Neuron (in vitro differentiated cells): Measurements from ENCODE around the gene PDGFB.

Experiments used
- H2AFZ ChIP-seq: one replicate; pipeline ENCODE4 v1.6.1; 2013; ENCODE audit warnings: low read depth, mild to moderate bottlenecking, inconsistent platforms, low read length, moderate library complexity
- H3K27me3 ChIP-seq: one replicate; pipeline ENCODE4 v1.6.1; 2013; ENCODE audit warnings: low read length; ENCODE audit not compliant: insufficient read depth
- H3K36me3 ChIP-seq: one replicate; pipeline ENCODE4 v1.6.1; 2013; ENCODE audit warnings: low read length; ENCODE audit not compliant: insufficient read depth
- H3K4me1 ChIP-seq: one replicate; pipeline ENCODE4 v1.6.1; 2013; ENCODE audit warnings: low read length; ENCODE audit not compliant: insufficient read depth
- H3K4me3 ChIP-seq: 2 replicates; pipeline ENCODE4 v1.5.1; 2013; ENCODE audit warnings: mild to moderate bottlenecking, low read length, moderate library complexity
- H3K9me3 ChIP-seq: one replicate; pipeline ENCODE4 v1.6.1; 2013; ENCODE audit warnings: low read length

PDGFB gene

GRCh38 chr22:39205344-39206021 is 39.3 kb downstream of the PDGFB start:
- Histone ChIP-seq H3K4me1 (no peaks in the 10 kb centered on the region), H3K36me3 (no peaks in the 10 kb centered on the region), H3K4me3 (no peak overlapping the region), H3K27me3 (no peaks in the 10 kb centered on the region), H3K9me3 (no peaks in the 10 kb centered on the region), H2AFZ (no peak overlapping the region)

DNA sequence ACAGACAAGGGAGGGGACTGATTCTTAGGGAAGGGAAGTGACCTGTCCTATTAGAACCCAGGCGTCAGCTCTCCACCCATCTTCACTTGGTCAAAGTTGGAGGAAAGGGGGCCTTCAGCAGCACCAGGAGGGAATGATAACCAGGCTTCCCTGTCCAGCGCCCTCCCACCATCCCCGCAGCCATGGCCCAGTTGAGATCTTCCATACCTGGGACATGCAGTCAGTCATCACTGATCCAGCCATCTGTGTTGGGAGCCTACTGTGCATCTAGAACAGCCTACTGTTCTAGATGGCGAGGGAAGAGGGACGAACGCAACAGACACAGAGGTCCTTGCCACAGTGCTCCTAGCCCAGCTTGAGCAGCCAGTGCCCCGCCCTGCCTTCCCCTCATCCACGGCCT is 40.6 kb downstream of the PDGFB start:
- no peaks in the 10 kb centered on the region for H3K36me3 ChIP-seq
- H3K9me3 ChIP-seq: no peaks in the 10 kb centered on the region
- H2AFZ ChIP-seq: no peak overlapping the region
- H3K4me3 ChIP-seq: no peak overlapping the region
- H3K27me3 ChIP-seq: no peaks in the 10 kb centered on the region
- no peaks in the 10 kb centered on the region for H3K4me1 ChIP-seq

DNA sequence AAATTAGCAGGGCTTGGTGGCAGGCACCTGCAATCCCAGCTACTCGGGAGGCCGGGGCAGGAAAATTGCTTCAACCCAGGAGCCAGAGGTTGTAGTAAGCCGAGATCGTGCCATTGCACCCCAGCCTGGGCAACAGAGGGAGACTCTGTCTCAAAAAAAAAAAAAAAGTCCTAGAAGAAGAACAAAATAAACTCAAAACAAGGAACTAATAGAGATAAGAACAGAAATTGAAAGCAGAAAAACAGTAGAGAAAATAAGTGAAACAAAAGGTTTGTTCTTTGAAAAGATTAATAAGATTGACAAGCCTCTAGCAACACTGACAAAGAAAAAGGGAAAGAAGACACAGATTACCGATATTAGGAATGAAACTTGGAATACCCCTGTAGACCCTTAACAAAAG is 47.2 kb downstream of the PDGFB start:
- Histone ChIP-seq H3K9me3 (no peaks in the 10 kb centered on the region), H3K36me3 (no peaks in the 10 kb centered on the region), H2AFZ (no peak overlapping the region), H3K4me3 (no peak overlapping the region), H3K27me3 (no peaks in the 10 kb centered on the region), H3K4me1 (no peaks in the 10 kb centered on the region)

DNA sequence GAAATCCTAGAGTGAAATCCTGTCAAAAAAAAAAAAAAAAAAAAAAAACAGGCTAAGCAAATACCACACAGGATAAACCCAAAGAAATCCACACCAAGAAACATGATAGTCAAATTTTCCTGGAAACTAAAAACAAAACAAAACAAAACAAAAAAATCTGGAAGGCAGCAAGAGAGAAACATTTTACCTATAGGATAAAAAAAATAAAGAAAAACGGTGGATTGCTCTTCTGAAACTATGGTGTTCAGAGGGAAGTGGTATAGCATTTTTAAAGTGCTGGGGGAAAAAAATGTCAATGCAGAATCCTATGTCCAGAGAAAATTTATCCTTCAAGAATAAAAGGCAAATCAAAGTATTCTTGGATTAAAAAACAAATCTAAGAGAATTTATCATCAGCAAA is 50.7 kb downstream of the PDGFB start:
- Histone ChIP-seq H3K9me3 (no peaks in the 10 kb centered on the region), H3K36me3 (no peaks in the 10 kb centered on the region), H3K4me1 (no peaks in the 10 kb centered on the region), H3K27me3 (no peaks in the 10 kb centered on the region), H2AFZ (no peak overlapping the region), H3K4me3 (no peak overlapping the region)

DNA sequence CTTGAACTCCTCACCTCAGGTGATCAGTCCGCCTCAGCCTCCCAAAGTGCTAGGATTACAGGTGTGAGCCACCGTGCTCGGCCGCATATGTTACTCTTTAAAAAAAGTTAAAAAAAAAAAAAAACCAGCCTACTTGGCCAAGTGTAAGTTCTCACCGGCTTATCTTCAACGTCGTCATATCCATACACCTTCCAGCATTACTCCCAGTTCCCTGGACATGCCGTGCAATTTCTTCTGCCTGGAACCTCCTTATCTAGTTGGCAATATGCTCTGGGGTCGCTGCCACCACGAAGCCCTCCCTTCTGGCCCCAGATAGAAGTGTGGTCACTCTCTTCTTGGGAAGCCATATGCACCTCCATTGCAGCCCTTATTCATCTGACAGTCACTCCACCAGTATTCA is 56.0 kb downstream of the PDGFB start:
- Histone ChIP-seq H3K4me3 (no peak overlapping the region), H3K9me3 (no peaks in the 10 kb centered on the region), H2AFZ (no peak overlapping the region), H3K4me1 (peaks cover 12% of the 10 kb centered on the region), H3K27me3 (no peaks in the 10 kb centered on the region), H3K36me3 (no peaks in the 10 kb centered on the region)

GRCh38 chr22:39185601-39186012 is 59.2 kb downstream of the PDGFB start:
- Histone ChIP-seq H3K27me3 (no peaks in the 10 kb centered on the region), H3K9me3 (peaks cover 2% of the 10 kb centered on the region), H3K36me3 (no peaks in the 10 kb centered on the region), H3K4me3 (no peak overlapping the region), H2AFZ (no peak overlapping the region), H3K4me1 (peaks cover 12% of the 10 kb centered on the region)

DNA sequence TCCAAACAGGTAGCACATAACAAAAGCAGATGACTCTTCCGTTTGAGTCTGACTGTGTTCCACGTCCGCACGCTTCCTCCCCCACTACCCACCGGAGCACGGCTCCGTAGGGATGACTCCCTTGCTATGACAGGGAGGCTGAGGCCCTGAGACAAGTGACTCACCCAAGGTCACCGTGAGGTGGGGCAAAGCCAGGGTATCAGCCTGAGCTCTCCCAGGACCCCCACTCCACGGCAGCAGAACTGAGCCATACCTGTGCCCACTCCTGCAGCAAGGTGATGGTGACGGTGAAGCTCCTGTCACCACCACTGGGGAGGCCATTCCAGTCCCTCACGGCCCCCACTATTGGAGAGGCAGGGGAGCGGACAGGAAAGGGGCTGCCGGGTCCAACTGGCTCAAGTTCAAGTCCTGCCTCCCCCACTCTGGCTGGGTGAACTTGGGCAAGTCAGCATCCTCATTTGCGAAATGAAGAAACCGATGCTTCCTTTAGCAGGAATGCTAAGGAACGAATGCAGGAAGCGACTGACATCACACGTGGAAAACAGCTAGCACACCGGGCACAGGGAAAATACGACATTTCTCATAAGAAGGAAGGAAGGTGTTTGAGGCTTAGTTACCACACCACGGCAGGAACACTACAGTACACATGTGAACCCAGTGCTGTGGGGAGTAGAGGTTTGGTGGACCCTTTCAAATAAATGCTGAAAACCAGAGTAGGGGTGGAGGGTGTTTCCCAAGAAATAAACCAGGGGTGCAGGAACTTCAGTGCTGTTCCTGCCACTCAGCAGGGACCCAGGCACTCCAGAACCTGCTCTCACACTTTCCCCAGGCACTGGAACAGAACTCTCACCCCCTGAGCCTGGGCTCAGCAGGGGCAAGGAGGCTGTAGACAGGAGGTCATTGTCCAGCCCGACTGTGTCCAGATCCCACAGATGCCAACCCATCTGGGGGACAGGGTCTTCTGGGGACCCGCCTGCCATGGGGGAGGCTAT is 59.9 kb downstream of the PDGFB start:
- no peaks in the 10 kb centered on the region for H3K36me3 ChIP-seq
- no peak overlapping the region for H2AFZ ChIP-seq
- peaks cover 2% of the 10 kb centered on the region for H3K9me3 ChIP-seq
- no peaks in the 10 kb centered on the region for H3K27me3 ChIP-seq
- peaks cover 12% of the 10 kb centered on the region for H3K4me1 ChIP-seq
- no peak overlapping the region for H3K4me3 ChIP-seq

DNA sequence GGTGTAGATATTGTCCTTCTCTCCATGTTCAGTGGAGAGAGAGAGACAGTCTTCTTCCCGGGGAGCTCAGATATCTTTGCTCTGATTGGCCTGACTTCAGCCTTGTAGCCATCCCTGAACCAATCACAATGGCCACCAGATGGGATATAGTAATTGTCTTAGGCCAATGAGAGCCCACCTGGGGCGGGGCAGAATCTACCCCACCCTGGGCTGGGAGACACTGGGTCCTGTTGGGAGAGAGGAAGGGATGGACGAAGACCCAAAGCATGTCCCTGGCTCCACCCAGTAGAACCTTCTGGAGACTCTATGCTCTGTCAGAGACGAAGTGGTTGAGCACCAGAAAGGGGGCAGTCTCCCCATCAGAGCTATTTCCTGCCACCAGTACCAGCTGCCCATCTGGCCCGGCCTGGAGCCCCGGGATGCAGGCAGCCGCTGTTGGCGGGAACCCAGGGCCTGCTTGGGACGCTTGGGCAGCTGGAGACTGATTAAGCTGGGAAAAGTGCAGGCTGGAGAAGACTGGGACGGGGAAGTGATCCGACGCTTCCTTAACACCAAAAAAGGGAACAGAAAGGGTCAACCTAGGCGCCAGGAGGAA is 60.7 kb downstream of the PDGFB start:
- Histone ChIP-seq H2AFZ (no peak overlapping the region), H3K4me1 (peaks cover 17% of the 10 kb centered on the region), H3K9me3 (peaks cover 2% of the 10 kb centered on the region), H3K27me3 (no peaks in the 10 kb centered on the region), H3K36me3 (no peaks in the 10 kb centered on the region), H3K4me3 (no peak overlapping the region)

GRCh38 chr22:39182478-39183030 is 62.2 kb downstream of the PDGFB start:
- Histone ChIP-seq H3K4me3 (no peak overlapping the region), H3K4me1 (peaks cover 17% of the 10 kb centered on the region), H3K36me3 (no peaks in the 10 kb centered on the region), H3K27me3 (no peaks in the 10 kb centered on the region), H3K9me3 (peaks cover 2% of the 10 kb centered on the region), H2AFZ (no peak overlapping the region)

DNA sequence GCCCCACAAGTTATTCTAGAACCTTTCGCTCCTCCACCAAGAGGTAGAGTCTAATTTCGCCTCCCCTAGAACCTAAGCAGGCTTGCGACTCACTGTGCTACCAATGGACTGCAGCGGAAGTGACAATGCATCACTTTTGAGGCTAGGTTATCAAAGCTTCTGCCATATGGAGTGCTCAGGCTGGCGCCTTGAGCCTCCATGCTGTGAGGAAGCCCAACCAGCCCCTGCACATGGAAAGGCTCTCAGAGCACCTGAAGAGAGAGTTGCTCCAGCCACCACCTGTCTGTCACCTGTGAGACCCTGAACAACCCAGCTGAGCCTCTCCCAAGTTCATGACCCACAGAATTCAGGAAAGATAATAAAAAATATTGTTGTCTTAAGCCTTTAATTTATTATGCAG is 63.0 kb downstream of the PDGFB start:
- peaks cover 2% of the 10 kb centered on the region for H3K9me3 ChIP-seq
- no peaks in the 10 kb centered on the region for H3K36me3 ChIP-seq
- no peak overlapping the region for H3K4me3 ChIP-seq
- peaks cover 17% of the 10 kb centered on the region for H3K4me1 ChIP-seq
- no peak overlapping the region for H2AFZ ChIP-seq
- no peaks in the 10 kb centered on the region for H3K27me3 ChIP-seq

GRCh38 chr22:39181356-39181755 is 63.4 kb downstream of the PDGFB start:
- H3K4me3 ChIP-seq: no peak overlapping the region
- peaks cover 17% of the 10 kb centered on the region for H3K4me1 ChIP-seq
- H3K27me3 ChIP-seq: no peaks in the 10 kb centered on the region
- no peak overlapping the region for H2AFZ ChIP-seq
- H3K36me3 ChIP-seq: no peaks in the 10 kb centered on the region
- H3K9me3 ChIP-seq: peaks cover 2% of the 10 kb centered on the region

- Histone ChIP-seq H3K4me3 (no peak overlapping the region), H3K36me3 (no peaks in the 10 kb centered on the region), H3K9me3 (peaks cover 2% of the 10 kb centered on the region), H3K27me3 (no peaks in the 10 kb centered on the region), H2AFZ (no peak overlapping the region), H3K4me1 (peaks cover 19% of the 10 kb centered on the region)
These were observed 64.9 kb downstream of the PDGFB start for GRCh38 chr22:39179841-39180335.

DNA sequence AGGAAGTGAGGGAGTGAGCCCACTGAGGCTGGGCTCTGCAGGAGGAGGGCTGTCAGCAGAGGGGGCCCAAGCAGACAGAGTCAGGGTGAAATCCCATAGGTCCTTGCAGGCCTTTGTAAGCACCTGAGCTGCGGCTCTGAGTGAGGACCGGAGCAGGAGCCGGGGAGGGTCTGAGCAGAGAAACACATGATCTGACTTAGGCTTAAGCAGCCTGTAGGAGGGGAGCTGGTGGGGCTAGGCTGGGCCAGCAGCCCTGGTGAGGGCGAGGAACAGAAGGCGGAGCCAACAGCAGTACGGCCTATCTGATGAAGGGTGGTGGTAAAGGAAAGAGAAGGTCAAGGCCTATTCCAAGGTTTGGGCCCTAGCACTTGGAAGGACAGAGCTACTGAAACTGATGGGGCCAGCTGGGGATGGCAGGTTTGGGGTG is 65.4 kb downstream of the PDGFB start:
- H2AFZ ChIP-seq: no peak overlapping the region
- H3K36me3 ChIP-seq: no peaks in the 10 kb centered on the region
- no peak overlapping the region for H3K4me3 ChIP-seq
- H3K9me3 ChIP-seq: peaks cover 2% of the 10 kb centered on the region
- peaks cover 19% of the 10 kb centered on the region for H3K4me1 ChIP-seq
- H3K27me3 ChIP-seq: no peaks in the 10 kb centered on the region
